HUDEP-2 (cell line): ENCODE results near the gene ATP2A3.
A peak's percentile ranks its signal among the peaks of the same experiment; 100 is the strongest.

Experiments used
- DNase-seq, 76 experiments: peaks; one replicate each; lab custom pipeline; 2025; ENCODE audit not compliant: unreplicated experiment in 76 of 76; lab: John Stamatoyannopoulos, UW

The ATP2A3 gene

DNA sequence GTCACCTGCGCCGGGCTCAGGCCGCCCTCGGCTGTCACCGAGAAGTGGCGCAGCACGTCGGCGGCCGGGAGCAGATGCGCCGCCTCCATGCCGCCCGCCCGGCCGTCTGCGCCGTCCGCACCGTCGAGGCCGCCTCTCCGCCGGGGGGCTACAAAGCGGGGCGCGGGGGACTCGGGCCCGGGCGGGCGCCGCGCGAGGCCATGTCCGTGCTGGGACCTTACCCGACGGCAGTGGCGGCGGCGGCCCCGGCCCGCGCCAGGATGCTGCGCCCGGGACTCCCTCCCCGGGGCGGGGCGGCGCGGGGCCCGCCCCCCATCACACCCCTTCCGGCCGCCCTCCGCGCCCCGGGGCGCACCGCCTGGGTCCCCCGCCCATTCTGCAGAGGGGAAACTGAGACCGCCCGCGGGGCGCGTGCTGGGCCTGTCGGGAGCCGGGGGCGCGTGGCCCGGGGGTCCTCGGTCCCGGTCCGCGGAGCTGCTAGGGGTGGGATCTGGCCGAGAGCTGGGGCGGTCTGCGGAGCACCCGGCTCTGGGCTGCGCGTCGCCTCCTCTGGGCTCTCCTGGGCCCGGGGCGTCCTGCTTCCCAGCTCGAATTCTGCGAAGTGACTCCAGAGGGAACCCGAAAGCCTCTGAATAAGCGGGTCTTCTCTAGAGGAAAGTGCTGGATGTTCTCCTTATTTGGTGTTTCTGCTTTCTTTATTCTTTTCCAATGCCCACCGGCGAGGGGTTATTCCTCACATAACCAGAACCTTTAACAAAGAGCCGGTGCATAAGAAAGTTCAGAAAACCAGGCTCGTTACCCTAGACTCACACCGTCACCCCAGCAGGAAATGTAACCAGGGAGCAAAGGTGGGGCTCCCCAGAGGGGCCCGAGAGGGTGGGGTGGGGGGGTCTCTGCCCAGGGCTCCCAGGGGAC lies at the start of gene ATP2A3:
ATP2A3 (minus strand) TSS at position 235 of the 915 bp plus-strand sequence; CDS start at position 89, 146 bp downstream.
- no peak for DNase-seq

DNA sequence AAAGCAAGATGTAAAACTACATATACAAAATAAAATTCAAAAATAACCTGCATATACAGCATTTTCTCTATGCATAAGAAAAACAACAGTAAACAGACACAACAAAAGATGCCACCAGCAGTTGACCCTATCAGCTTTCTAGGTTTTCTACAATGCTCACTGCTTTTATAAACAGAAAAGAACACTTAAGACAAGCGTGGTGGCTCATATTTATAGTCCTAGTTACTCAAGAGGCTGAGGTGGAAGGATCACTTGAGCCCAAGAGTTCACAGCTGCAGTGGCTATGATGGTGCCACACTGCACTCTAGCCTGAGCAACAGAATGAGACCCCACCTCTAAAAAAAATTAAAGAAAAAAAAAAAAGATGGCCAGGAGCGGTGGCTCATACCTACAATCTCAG lies 46.5 kb upstream of the ATP2A3 start:
- no peak for DNase-seq

DNA sequence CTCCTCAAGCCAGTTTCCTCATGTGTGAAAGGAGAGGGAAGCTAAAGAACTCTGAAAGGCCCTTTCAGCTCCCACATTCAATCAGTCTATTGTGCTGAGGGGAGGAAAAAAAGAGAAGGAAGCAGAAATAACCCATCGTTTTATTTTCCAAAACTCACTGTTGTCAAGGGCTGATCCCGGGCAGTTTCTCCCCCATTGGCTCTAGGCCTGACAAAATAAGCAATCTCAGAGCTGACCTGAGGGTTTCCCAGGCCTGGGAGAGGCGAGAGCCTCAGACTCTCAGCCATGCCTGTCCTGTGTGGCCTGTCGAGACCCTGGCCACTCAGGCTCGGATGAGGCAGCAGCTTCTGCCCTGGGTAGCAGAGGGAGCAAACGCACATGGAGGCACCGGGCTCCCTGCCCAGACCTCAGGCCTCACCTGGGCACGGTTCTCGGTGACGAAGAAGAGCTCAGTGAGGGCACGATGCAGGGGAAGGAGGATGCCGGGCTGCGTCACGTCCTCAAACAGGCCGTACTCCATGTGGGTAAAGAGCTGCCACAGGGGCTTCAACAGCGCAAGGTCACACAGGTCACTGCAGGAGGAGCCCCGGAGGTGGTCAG lies 45.0 kb upstream of the ATP2A3 start:
- DNase-seq: no peak

DNA sequence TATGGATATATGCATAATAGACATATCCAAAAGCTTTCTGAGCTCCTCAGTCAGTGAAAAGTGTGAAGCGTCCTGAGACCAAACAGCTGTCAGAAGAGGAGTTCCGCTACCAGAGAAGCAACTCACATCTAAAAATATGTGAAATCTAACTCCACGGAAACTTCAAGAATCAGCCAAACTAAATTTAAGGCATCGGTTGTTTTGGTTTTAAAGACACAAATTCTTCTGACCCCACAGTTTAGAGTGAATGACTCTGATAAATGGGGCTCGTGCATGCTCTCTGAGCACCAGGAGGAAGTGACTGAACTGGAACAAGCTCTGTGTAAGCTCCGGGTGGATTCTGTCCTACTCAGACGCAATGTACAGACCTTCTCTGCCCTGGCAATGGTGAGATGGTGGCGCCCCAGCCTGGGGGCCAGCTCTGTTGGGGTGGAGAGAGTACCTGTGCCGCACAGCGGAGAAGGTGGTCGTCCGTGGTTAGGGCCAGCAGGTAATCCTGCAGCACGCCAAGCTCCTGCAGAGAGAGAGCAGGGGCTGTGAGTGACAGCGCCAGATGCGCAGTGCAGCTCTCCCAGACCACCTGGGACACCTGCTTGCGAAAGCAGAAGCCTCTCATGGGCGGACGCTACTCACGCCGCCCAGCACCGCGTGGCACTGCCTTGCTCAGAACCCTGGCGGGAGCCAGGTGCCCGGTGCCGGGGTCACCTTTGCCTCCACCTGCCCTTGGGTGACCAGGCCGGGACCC lies 44.4 kb upstream of the ATP2A3 start:
- DNase-seq: no peak

DNA sequence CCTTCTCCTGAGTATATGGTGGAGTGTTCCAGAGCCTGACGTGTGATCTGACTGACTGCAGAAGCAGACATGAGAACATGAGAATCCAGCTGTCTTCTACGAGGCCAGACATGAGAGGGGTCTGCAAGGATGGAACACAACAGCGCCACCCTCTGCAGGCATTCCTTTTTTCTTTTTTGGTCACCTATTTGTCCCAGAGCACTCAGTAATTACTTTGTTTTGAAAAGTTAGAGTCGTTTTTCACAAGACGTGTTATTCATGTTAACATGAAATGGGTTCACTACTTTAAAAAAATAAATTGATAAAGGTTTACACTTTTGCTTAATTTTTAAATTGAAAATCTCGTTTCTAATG lies 43.8 kb upstream of the ATP2A3 start:
- no peak for DNase-seq

DNA sequence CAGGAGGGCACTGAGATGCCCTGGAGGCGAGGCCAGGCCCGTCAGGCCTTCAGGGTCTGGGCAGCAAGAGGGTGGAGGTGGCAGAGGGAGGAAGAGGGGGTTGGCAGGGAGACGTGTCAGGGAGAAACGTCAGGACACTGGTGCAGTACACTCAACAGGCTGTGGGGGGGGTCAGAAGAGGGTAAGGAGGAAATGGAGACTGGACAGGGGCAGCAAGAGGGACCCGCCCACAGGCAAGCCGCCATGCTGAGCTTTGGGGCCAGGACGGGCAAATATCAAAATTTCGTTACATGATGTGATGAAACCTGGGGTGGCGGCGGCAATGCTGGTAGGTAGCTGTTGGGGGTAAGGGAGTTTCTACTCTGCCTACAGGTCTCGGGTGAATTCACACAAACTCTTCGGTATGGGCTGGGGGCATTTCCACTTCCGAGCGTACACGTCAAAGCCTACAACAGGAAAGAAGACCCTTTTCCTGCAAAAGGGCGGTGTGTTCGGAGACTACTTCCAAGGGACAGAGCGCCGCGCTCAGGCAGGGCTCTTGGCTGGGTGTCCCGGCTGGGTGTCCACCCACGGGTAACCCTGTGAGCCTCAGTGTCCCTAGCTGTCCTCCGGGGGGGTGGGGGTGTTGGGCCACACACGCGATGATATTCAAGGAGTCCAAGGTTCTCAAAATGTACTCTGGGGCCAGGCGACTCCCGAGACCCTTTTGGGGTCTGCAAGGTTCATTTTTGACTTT lies 43.3 kb upstream of the ATP2A3 start:
- peak in 4 of 76 experiments; percentile 3 to 36 (median 21) for DNase-seq

DNA sequence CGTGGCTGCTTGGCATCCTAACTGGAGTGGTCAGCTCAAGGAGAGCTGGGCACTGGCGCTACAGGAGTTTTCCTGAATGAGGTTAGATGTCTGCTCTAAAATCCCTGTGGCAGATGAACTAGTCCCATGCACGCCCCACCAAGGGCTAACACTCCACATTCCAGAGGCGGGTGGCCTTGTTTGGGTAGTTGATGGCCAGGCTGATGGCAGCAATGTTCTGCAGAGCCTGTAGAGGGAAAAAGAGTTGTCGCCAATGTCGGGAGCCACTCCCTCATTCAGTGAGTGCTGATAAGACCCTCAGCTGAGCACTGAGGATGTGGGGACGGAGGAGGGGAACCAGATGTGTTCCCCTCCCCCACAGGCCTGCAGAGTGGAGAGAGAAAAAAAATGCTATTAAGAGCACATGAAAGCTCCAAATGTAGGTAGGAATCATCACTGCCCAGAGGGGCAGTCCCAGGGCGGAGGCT lies 42.5 kb upstream of the ATP2A3 start:
- peak in 70 of 76 experiments; percentile 20 to 82 (median 54) for DNase-seq

DNA sequence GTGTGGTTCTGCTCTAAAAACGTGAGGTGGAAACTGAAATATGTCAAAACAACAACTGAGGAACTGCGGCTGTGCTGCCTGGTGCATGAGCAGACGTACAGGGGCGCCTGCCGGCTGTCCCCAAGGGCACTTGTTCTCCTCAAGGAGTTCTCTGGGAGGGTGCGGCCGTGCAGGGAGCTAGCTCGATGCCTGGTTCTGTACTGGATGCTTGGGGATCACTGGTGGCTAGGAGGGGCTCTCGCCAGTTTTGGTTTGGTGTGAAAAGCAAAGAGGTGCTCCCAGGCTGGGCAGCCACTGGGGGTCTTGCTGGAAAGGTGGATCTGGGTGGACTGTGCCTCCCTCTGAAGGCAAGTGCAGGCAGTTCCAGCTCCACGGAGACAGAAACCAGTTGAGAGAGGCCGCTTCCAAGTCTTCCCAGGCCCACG lies 41.9 kb upstream of the ATP2A3 start:
- no peak for DNase-seq

DNA sequence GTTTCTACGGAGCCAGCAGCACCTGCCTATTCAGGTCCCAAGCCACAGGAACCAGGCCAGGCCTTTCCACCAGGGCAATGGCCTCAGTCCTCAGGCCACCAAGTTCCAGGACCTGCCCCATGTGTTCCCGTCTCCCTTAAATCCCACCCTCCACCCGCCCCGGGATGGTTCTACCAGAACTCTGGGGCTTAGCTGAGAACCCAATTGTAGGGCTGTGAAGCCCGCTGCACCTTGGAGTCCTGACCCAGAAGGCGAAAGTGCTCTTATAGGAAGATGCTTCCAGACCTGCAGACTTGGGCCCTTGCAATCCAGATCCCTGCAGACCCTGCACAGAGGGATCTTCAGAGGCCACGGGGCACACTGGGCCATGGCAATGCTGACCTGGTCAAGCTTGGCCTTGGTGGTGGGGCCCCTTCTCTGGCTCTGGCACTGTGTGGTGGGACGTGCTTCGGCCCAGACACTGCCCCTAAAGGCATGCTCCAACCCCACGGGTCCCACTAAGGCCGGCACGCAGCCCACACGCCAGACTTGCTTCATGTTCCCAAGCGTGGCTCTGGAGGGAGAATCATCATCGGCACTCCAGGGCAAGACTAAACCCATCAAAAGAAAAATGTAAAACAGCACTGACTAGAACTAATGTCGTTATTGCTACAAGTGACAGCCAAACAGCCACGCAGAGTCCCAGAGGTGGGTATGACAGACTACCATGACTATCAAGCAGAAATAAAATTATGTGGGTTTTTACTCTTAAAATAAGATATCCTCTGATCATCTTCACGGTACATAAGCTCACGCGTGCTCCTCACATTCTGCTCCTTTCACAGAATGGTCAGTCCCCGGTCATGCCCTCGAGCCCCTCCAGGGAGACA lies 41.3 kb upstream of the ATP2A3 start:
- no peak for DNase-seq

DNA sequence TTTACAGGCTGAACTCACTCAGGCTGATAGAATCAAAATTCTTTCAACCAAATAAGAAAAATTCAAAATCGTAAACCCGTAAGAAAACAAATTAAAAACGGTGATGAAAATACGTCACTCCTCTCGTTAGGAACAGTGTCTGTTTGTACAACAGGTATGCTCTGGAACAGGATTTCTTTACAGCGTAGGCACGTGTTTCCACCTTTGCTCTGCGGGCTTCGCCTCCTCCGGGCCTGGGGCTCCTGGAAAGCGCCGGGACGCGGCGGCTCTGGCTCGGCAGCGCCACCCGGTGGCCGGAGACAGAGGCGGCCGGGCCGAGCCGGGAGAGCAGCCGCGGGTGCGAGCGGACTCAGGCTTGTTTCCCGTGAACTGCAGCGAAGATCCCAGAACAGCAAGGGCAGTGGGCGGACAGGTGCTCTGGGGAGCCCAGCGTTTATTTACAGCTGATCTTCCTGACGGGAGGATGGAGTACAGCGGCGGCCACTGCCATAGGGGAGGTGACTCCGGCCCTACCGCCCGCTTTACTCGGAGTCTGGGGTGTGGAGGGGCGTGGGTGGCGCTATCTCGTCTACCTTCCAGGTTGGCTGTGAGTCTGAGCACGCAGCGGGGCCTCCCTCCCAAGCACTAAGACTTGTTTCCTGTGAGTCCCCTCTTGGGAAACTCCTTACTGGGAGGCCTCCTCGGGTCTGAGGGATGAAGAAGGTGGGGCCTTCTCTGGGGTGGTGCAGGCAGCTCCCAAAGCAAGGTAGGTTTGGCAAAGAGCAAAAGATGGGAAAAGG lies 40.5 kb upstream of the ATP2A3 start:
- DNase-seq: peak in 35 of 76 experiments; percentile 6 to 54 (median 21)

DNA sequence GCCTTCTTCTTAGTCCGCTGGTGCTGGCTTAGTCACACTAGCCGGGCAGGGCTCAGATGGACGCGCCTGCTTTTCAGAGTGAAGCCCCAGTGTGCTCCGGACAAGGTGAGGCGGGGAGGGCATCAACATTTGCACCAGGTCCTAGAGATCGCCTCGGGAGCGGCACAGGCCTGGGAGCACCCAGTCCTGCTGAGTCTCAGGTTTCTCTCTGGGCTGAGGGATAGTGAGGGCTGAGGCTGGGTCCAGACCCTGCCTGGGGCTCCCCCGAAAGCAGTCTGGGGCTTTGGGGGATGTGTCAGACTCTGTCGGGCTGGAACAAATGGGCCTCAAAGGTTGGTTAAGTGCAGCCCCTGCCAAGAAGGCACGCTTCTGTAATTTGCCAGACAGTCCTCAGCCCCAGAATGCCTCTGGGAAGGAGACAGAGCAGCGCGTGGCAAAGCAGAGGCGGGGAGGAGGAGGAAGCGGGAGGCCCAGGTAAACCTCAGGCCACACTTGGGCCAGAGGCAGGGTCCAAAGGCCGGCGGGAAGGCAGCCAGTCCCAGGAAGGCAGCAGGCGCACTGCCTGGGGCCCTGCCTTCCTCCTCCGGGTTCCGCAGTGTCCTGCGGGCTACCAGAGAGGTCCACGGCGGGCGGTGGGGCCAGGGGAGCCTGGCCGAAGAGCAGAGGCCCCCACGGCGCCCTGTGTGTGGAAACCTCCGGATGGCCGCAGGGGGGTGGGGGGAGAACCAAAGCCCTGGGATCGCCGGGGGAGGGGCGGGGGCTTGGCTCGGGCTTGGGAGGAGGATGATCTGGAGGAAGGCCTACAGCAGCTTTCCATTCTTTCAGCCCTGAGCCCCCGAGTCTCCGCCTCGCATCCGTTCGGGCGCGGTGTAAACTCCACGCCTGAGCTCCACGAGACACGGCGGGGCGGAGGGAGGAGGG lies 39.5 kb upstream of the ATP2A3 start:
- no peak for DNase-seq

DNA sequence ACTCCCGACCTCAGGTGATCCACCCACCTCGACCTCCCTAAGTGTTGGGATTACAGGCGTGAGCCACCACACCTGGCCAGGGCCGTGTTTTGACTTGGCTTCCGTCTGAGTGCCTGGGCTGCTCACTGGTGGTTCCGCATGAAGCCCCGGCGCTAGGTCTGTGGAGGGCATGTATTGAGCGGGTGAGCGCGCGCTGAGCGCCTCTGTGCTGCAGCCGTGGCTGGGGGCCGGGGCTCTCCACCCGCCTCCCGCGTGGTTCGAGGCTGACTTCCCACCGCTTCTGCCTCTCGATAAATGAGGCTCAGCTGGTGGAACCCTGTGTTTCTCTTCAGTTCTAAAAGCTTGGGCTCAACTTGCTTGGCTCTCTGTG lies 38.9 kb upstream of the ATP2A3 start:
- no peak for DNase-seq

DNA sequence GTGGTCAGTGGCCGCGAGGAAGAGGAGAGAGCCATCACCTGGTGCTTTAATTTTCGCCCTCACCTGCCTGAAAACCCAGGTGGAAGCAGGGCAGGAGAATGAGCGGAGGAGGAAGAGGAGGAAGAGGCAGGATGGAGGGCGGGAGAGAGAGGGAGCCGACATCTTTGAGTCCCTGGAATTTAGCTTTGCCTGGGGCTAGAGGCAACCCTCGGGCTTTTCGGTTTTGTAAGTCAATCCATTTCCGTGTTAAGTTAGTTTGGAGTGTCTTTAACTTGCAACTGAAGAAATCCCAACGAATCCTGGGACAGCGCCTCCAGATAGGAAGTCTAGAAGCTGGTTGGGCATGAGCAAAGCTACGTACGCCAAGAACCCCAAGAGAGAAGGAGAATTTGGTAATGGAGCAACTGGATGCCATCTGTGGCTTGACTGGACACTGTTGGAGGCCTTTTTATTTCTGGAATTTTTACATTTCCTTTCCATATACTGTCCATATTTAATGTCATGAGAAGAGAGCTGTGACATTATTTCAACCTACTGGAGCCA lies 36.9 kb upstream of the ATP2A3 start:
- DNase-seq: no peak

DNA sequence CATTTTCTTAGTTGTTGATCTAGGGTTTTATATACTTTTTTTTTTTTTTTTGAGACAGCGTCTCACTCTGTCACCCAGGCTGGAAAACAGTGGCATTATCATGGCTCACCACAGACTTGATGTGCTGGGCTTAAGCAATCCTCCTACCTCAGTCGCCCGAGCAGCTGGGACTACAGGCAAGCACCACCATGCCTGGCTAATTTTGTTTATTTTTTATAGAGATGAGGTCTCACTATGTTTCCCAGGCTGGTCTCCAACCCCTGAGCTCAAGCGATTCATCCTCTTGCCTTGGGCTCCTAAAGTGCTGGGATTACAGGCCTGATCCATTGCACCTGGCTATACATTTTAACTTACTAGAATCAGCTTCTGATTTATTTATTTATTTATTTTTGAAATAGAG lies 34.2 kb upstream of the ATP2A3 start:
- DNase-seq: no peak

DNA sequence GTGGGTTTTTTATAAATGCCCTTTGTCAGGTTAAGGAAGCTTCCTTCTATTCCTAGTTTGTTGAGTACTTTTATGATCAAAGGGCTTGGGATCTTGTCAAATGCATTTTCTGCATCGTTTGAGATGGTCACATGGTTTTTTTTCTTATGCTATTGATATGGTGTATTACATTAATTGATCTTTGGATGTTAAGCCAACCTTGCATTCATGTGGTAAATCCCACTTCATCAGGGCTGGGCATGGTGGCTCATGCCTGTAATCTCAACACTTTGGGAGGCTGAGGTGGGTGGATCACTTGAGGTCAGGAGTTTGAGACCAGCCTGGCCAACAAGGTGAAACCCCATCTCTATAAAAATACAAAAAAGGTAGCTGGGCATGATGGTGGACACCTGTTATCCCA lies 30.8 kb upstream of the ATP2A3 start:
- DNase-seq: no peak

DNA sequence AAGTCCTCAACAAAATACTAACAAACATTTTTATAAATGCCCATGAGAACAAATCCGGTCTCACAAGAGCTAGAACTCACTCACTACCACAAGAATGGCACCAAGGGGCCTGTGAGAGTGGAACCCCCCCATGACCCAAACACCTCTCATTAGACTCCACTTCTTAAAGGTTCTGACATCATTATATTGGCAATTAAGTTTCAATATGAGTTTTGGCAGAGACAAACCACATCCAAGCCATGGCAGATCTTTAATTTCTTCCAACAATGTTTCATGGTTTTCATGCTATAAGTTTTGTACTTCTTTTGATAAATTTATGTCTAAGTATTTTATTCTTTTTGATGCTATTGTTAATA lies 30.0 kb upstream of the ATP2A3 start:
- no peak for DNase-seq

DNA sequence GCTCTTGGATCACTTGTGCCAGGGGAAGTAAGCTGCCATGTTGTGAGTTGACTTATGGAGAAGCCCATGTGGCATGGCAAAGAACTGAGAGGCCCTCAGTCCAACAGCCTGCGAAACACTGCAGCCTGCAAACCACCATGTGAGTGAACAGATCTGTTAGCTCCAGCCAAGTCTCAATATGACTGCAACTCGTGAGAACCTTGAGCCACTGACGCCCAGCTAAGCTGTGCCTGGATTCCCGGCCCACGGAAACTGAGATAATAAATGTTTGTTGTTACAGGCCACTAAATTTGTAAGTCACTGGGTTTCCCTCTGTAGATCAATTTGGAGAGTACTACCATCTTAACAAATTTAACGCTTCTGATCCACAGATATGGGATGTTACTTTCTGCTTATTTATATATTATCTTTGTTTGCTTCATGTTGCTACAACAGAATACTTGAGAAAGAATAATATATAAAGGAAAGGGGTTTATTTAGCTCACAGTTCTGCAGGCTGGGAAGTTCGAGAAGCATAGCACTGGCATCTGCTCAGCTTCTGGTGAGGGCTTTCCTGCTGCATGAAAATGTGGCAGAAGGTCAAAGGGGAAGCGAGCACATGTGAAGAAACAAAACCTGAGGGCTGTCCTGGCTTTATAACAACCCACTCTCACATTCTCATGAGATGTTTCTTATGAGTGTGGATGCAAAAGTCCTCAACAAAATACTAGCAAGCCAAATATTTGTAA lies 29.4 kb upstream of the ATP2A3 start:
- no peak for DNase-seq
